A673 (cell line): Measurements from ENCODE around the gene TENM3. TPM values are rescaled to one million over a fixed set of nuclear protein-coding genes. Genes with fewer than 3 reads are reported as not detected.

Experiments
- BruUV-seq: library from RNA; stranded (reverse); fragments of 400-500 nt; replicated peaks from 2 replicates; lab custom pipeline; 2021; lab: Mats Ljungman, UMichigan
- CTCF ChIA-PET: fragments of 300-600 bp; sonication (Branson Sonifier 250); formaldehyde crosslinking; loops from one replicate; lab custom pipeline; 2022; ENCODE audit warnings: antibody characterized with exemption; lab: Charles Lee
- POLR2A ChIA-PET: fragments of 300-600 bp; sonication (Branson Sonifier 250); formaldehyde crosslinking; loops from one replicate; lab custom pipeline; 2022; ENCODE audit warnings: antibody characterized with exemption; ENCODE audit not compliant: low non-redundant PET; lab: Charles Lee
- DNase-seq: peaks from one replicate; pipeline ENCODE4 v3.0.0-alpha.2; 2015; ENCODE audit warnings: low spot score
- H3K27ac ChIP-seq: fragments of 200-600 bp; sonication (generic); 2 replicates; pipeline ENCODE4 v1.5.1; 2016; ENCODE audit warnings: mixed run types, low read depth, mild to moderate bottlenecking, mixed read lengths, antibody characterized with exemption, low read length; ENCODE audit not compliant: poor library complexity, severe bottlenecking
- H3K27me3 ChIP-seq: fragments of 200-600 bp; sonication (generic); replicated peaks from 2 replicates; pipeline ENCODE4 v1.6.1; 2017; ENCODE audit warnings: mixed run types, low read depth, mild to moderate bottlenecking, mixed read lengths, antibody characterized with exemption, low read length; ENCODE audit not compliant: insufficient read depth, poor library complexity
- H3K36me3 ChIP-seq: fragments of 200-600 bp; sonication (generic); 2 replicates; pipeline ENCODE4 v1.6.1; 2016; ENCODE audit warnings: mixed run types, mild to moderate bottlenecking, mixed read lengths, antibody characterized with exemption, low read length; ENCODE audit not compliant: insufficient read depth, poor library complexity, severe bottlenecking
- H3K4me1 ChIP-seq: fragments of 200-600 bp; sonication (generic); 2 replicates; pipeline ENCODE4 v1.6.1; 2017; ENCODE audit warnings: mixed run types, mild to moderate bottlenecking, mixed read lengths, antibody characterized with exemption, low read length; ENCODE audit not compliant: insufficient read depth, poor library complexity, severe bottlenecking
- H3K4me3 ChIP-seq: fragments of 200-600 bp; sonication (generic); 2 replicates; pipeline ENCODE4 v1.5.1; 2016; ENCODE audit warnings: low read depth, mixed run types, mild to moderate bottlenecking, mixed read lengths, low read length; ENCODE audit not compliant: poor library complexity, severe bottlenecking
- H3K9me3 ChIP-seq: fragments of 200-600 bp; sonication (generic); 2 replicates; pipeline ENCODE4 v1.6.1; 2016; ENCODE audit warnings: mixed run types, low read depth, mild to moderate bottlenecking, mixed read lengths, antibody characterized with exemption, low read length; ENCODE audit not compliant: poor library complexity, severe bottlenecking
- CTCF ChIP-seq: fragments of 300-800, 200-600 bp; sonication (generic); conservative IDR thresholded peaks from 2 replicates; pipeline ENCODE4 v1.5.1; 2017; ENCODE audit warnings: low read depth, mild to moderate bottlenecking, antibody characterized with exemption, low read length, moderate library complexity, mixed read lengths
- EZH2 ChIP-seq: fragments of 200-600 bp; sonication (generic); IDR thresholded peaks from 2 replicates; pipeline ENCODE4 v1.6.1; 2017; ENCODE audit warnings: borderline replicate concordance, low read depth, mild to moderate bottlenecking, mixed read lengths, antibody characterized with exemption, low read length; ENCODE audit not compliant: poor library complexity, severe bottlenecking
- intact Hi-C: fragments of 100-400 bp; cut with micrococcal nuclease; formaldehyde crosslinking; loops from one replicate; pipeline ENCODE4 v1.10.0; 2022; ENCODE audit not compliant: unreplicated experiment
- total RNA-seq: library from RNA; stranded (reverse); gene quantifications from 2 replicates; pipeline ENCODE4 v1.2.3, GENCODE V29; 2021

Gene TENM3
- total RNA-seq, 1 experiment from 2014 or later: 26.4 TPM

- BruUV-seq: no TSS peak
- H3K27me3 ChIP-seq: no peaks in the 10 kb centered on the region
- intact Hi-C loops: no loop called here
- H3K4me1 ChIP-seq: no peaks in the 10 kb centered on the region
- POLR2A ChIA-PET: no interaction called here
- TF ChIP-seq CTCF (no peak), EZH2 (no peak)
- no peak for DNase-seq
- CTCF ChIA-PET: no interaction called here
- no peaks in the 10 kb centered on the region for H3K36me3 ChIP-seq
- H3K9me3 ChIP-seq: no peaks in the 10 kb centered on the region
- no peak overlapping the region for H3K4me3 ChIP-seq
- no peak overlapping the region for H3K27ac ChIP-seq
These were observed 15.6 kb upstream of the TENM3 start for GRCh38 chr4:182227611-182228010.

- Histone ChIP-seq H3K36me3 (no peaks in the 10 kb centered on the region), H3K4me1 (no peaks in the 10 kb centered on the region), H3K27ac (no peak overlapping the region), H3K9me3 (no peaks in the 10 kb centered on the region), H3K27me3 (no peaks in the 10 kb centered on the region), H3K4me3 (no peak overlapping the region)
- BruUV-seq: no TSS peak
- ChIA-PET POLR2A (no interaction called here), CTCF (no interaction called here)
- DNase-seq: no peak
- TF ChIP-seq CTCF (no peak), EZH2 (no peak)
- intact Hi-C loops: no loop called here
These were observed 14.1 kb upstream of the TENM3 start for GRCh38 chr4:182228991-182229577.

- CTCF ChIA-PET: no interaction called here
These were observed 12.9 kb upstream of the TENM3 start for GRCh38 chr4:182230256-182230655.

More at GRCh38 chr4:182230256-182230655, 12.9 kb upstream of the TENM3 start:
- POLR2A ChIA-PET: no interaction called here
- no peaks in the 10 kb centered on the region for H3K36me3 ChIP-seq
- no peak for DNase-seq
- H3K4me1 ChIP-seq: no peaks in the 10 kb centered on the region
- H3K27me3 ChIP-seq: no peaks in the 10 kb centered on the region
- no peaks in the 10 kb centered on the region for H3K9me3 ChIP-seq
- H3K4me3 ChIP-seq: no peak overlapping the region
- H3K27ac ChIP-seq: no peak overlapping the region
- TF ChIP-seq EZH2: no peak
- no peak for TF ChIP-seq CTCF
- no TSS peak for BruUV-seq
- intact Hi-C loops: no loop called here
